ELR (cell line): ENCODE results near the gene SRSF1.
"Not testable (repeated sequence)": the region's sequence is repeated elsewhere in the genome, so short reads cannot be mapped to it uniquely, and the experiment has no call there.

Experiments
- DNase-seq: peaks from one replicate; pipeline ENCODE4 v3.0.0-alpha.2; 2015; ENCODE audit warnings: low read depth

SRSF1 gene

DNA sequence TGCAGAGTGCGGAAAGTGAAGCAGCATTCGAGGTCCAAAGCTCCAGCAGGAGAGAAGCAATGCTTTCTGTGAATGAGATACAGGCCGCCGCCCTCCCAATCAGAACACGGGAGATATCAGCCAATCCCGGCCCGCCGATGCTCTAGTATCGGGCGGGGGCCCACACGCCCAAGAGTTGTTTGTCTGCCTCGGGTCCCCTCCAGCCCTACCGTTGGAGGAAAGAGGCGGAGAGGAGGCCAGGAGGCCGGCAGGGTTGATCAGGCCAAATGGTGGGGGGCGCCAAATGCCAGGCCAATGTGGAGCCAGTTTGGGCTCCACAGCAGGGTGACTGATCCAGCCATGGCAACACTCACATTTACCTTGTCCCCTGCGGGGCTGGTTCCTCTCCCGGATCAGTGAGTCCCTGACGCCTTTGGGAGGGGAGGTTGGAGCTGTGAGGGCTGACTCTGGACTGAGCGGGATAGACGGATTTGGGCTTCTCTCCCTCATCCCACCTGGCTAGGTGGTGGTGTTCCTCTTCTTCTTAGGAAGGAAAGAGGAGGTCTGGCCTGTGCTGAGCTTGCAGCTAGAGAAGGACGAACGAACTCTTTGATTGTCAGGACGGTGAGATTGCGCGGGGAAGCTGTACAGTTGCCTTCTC lies 41.4 kb downstream of the SRSF1 start:
- no peak for DNase-seq

DNA sequence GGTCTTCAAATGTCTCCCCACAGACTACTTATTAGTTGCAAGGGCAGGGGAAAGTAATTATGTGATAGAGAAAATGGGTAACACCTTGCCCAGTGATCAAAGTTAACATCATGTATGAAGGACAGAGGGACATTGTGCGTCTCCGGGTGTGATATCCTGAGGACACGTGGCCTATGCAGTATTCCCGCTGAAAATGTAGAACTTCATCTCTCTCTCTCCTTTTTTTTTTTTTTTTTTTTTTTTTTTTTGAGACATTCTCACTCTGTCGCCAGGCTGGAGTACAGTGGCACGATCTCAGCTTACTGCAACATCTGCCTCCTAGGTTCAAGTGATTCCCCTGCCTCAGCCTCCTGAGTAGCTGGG lies 43.9 kb downstream of the SRSF1 start:
- DNase-seq, result no peak

DNA sequence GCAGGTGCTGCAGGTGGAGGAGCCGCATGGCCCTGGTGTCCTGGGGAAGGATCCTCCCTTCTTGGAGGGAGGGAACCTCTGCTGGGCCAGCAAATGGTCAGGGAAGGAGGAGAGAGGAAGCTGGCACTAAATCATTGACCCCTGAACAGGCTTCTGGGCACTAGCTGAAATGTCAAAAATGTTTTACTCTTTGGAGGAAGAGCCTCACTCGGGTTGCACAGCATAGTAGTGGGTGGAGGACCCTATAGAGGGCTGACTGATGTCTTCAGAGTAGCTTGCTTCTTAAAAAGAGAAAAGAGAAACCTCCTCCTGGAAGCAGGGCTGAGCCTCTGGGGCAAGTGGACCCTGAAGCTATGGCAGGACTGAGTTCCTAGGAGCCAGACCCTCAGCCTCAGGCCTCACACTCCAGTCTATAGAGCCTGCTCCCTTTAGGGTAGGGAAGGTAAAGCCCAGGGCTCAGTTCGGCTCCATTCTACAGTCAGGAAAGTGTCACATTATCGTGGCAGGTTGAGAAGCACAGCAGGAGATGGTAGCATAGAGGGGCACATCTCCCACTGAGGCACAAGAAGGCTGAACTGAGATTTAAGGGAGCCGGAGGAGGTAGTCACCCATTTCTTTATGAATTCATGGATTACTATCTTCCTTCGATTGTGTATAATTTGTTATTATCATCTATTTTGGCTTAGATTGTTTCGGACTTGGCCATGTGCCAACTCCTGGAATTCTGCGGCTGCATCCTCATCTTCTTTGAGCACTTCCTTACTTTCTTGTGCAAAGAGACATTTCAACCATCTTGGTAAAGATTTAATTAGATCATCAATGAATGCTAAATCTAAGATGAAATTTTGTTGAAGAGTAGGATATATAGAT lies 44.5 kb downstream of the SRSF1 start:
- DNase-seq, result no peak

DNA sequence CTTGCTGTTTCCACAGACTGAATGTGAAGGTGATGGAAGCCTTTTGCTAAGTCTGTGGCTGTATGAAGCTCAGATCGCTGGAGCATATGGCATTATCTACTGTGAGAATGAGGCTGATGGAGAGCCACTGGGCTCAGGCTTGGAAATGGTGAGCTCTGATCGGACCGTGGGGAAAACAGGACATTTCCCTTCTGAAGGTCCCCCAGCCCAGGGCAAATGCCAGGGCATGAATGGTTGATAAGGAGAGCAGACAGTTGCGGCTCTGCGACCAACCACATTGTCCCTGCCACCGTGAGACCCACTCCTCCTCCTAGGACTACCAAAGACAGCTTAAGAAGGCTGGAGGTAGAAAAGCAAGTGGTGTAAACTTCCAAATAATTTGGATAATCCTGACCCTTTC lies 47.1 kb downstream of the SRSF1 start:
- no peak for DNase-seq

DNA sequence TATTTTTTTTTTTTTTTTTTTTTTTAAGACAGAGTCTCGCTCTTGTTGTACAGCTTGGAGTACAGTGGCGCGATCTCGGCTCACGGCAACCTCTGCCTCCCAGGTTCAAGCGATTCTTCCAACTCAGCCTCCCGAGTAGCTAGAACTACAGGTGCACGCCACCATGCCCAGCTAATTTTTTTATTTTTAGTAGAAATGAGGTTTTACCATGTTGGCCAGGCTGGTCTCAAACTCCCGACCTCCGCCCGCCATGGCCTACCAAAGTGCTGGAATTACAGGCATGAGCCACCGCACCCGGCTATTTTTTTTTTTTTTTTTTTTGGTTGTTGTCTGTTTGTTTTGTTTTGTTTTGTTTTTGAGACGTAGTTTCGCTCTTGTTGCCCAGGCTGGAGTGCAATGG lies 48.7 kb downstream of the SRSF1 start:
- DNase-seq, result not testable (repeated sequence)

DNA sequence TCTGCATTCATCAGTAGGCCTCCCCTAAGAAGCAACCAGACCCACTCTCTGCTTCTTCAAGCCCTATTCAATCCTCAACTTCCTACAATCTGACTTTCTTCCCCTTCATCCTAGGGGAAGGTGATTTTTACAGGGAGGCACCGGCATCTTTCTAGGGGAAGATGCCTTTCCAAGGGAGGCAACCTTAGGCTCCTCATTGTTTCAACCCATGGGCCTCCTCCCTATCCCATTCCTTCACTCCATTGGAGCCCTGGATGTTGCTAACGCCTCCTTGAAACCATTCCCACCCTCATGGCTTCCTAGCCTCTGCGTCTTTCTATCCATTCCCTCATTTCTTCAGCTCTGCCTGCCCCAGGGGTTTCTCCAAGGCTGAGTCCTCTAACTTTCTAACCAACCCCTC lies 49.2 kb downstream of the SRSF1 start:
- no peak for DNase-seq

DNA sequence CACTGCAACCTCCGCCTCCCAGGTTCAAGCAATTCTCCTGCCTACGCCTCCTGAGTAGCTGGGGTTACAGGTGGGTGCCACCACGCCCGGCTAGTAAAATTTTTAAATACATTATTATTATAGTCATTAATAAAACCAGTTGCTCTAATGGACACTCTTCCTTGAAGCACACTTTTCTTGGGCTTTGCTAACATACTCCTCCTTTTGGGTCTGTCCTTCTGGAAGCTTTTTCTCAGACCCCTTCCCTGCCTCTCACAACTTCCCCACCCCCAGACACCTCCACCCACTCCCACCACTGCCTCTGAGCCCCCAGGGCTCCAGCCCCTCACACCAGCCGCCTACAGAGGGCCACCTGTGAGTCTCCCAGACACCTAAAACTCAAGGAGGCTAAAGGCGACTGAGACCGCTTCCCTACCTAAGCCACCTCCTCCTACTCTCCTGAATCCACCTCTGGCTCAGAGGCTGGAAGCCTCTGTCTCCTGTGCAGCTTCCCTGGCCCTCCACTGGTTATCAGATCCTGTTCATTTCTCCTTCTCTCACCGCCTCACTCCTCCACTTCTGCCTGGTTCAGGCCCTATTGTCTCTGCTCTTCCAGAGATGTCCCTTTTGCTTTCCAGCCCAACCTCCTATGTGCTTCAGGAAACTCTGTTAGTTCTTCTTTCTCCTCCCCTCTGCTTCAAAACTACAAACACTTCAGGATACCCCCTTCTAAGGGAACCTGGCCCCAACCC lies 49.8 kb downstream of the SRSF1 start:
- no peak for DNase-seq

DNA sequence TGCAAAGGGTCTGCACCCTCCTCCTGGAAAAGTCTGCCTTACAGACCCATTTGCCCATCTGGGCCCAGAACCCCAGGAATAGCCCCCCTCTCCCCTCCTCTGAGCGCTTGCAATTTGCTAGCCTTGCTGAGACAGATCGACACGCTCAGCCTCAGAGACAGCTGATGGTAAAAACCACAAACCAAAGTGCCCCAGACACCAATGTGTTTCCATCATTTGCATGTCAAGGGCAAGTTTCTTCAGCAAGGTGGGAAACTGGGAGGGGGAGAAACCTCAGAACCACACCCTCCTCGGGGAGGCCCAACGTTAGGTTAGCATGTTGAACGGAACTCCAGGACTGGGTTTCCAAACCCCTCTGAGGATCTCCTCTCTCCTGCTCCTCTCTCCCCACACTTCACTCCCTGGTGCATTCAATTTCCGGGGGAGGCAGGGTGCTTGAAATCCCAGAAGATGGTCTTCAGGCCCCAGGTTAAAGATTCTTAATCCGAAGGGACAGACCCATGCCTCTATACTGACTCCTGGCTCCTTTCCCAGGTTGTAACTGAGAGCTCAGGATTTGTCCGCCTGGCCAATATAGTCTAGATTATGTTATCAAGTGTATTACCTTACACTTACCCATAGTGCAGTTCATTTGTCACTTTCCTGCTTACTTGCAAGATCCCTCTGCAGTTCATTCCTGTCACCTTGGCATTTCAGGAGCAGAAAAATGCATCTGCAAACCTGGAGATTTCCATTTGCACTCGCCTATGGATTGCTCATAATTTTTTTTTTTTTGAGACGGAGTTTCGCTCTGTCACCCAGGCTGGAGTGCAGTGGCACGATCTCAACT lies 50.5 kb downstream of the SRSF1 start:
- DNase-seq, result no peak

DNA sequence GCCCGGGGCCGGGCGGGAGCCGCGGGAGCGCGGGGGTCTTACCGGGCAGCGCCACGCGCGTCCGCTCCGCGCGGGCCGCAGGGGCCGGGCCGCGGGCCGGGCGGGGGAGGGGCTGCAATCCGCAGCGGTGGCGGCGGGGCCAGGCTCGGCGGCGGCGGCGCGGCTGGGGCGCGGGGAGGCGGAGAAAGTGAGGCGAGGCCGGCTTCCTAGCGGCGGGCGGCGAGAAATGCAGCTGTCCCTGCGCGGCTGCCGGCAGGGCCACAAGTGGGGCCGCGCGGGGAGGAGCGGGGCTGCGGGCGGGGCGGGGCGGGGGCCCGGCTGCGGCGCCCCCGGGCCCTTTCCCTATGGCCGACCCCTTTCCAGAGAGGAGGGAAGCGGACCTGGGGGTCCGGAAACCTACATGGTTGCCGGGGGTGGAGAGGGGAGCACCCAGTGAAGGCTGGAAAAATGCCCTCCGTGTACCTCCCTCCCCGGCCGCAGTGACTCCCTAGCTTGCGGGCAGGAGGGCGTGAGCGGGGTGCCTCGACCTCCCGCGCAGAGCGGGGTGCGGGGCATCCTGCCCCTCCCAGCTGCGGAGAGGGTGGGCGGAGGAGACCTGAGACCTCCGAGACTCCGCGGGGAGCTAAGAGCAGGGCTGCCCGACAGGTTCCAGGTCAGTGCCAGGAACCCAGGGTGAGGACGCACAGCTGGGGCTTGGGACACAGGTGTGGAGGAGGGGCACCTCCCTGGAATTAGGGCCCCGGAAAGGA lies 51.7 kb downstream of the SRSF1 start, which contains the start of gene CUEDC1:
Gene CUEDC1 (minus strand): TSS at position 230 of the 749 bp plus-strand sequence. CDS start 69,848 bp downstream, outside the sequence.
- peak; percentile 81 for DNase-seq

DNA sequence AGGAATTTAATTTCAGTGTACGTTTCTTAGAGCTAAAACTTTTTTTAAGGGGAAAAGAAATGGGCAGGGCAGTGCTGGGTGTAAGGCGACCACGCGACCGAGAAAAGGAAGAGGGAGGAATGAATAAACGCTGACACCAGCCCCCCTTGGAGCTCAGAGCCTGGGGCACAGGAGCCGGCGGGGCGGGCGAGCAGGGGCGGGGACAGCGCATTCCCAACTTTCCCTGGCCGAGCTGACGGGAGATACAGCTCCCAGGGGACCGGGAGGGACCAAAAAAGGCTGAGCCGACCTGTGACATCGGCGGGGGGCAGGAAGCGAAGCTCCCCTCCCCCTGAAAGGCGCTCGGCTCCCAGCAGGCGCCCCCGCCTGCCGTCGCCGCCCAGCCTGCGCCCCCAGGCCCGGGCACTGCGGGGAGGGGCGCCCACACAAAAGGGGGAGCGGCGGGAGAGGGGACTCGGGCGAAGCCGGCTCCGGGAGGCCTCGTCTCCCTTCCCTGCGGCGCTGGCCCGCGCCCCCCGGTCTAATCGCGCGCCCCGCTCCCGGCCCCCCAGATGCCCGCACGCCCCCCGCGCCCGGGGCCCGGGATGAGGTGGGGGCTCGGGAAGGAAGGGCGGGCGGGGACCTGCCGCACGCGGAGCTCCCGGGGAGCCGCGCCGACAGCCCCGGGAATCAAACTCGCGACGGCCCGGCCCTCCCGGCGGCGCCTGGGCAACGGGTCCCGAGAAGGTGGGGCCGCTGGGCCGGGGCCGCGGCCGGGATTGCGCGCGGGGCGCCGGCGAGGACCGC lies 52.5 kb downstream of the SRSF1 start:
- peak; percentile 86 for DNase-seq

DNA sequence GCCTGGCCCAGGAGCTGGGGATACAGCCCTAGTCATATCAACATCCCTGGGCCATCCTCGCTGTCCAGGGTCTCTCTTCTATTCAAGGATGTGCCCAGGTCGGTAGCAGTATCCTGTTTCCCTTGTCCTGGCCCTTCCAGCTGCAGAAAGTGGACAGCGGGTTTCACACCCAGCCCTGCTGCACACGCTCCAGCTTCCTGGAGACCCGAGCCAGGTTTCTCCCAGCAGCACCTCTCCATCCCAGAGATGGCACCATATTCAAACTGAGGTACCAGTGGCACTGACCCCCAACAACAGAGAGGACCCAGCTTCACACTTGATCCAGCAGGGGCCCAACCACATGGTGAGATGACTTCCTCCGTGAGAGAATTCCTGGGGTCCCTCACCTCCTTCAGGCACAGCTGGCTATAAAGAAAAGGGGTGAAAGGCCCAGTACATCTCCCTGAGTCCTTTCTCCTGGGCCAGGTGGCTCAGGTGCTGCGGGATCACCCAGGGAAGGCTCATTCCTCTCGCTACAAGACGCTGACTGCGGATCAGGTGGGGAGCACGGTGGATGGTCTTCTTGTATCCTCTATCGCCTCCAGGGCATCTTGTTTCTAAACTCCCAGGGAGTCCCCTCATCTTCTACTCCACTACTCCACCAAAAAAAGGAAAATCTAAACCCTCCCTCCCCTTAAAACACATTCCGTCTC lies 53.2 kb downstream of the SRSF1 start:
- no peak for DNase-seq
